Measurements from ENCODE around the gene C5orf22. TPM values are rescaled to one million over a fixed set of nuclear protein-coding genes. Genes with fewer than 3 reads are reported as not detected.
A peak's percentile ranks its signal among the peaks of the same experiment; 100 is the strongest.
"Not testable (repeated sequence)": the region's sequence is repeated elsewhere in the genome, so short reads cannot be mapped to it uniquely, and the experiment has no call there.

The C5orf22 gene
- total RNA-seq, 1 donor from 2014 or later, result 60.8 TPM

DNA sequence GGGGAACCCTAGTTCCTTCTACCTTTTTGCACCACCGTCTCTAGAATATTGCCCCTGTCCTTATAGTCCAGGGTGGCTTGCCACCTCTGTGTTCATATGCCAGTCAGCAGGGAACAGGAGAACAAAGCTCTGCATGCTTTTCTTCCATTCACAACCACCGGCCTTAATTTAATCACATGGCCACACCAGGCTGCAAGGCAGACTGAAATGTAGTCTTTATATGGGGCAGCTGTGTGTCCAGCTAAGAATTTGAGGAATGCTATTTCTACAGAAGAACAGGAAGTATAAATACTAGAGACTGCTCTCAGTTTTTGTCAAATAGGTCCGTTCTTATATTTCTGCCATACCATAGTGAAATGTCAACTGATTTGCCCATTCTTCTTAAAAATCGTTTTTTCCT, 5.8 kb downstream of the C5orf22 start:
- TF ChIP-seq EZH2phosphoT487 (IDR thresholded peaks at IDR 0.05), result no peak
- no peak for TF ChIP-seq EZH2 (IDR thresholded peaks at IDR 0.05)
- no peak for TF ChIP-seq CTCF (IDR thresholded peaks at IDR 0.05)
- Mint-ChIP-seq H3K27ac (peak overlapping the region; percentile 34), H3K27me3 (ENCODE audit: insufficient read depth, low read depth) (no peaks in the 10 kb centered on the region), H3K4me3 (no peak overlapping the region), H3K9me3 (no peaks in the 10 kb centered on the region), H3K4me1 (peaks cover 20% of the 10 kb centered on the region), H3K36me3 (peaks cover 27% of the 10 kb centered on the region)
- Histone ChIP-seq H3K36me3 (peaks cover 44% of the 10 kb centered on the region), H3K27me3 (no peaks in the 10 kb centered on the region), H4K20me1 (ENCODE audit: low read depth) (peaks cover 15% of the 10 kb centered on the region), H3K9ac (no peak overlapping the region), H3K4me2 (no peak overlapping the region), H3K79me2 (ENCODE audit: low read depth) (peaks cover 22% of the 10 kb centered on the region), H3K4me3 (no peak overlapping the region), H3K27ac (peak overlapping the region; percentile 26), H3F3A (ENCODE audit: low read depth) (no peaks in the 10 kb centered on the region), H3K4me1 (peaks cover 8% of the 10 kb centered on the region), H2AFZ (replicated peaks) (no peak overlapping the region), H3K9me3 (ENCODE audit: low read depth) (no peaks in the 10 kb centered on the region)
- DNase-seq (ENCODE audit: low spot score), result no peak

- H3K36me3 Mint-ChIP-seq, result peaks cover 44% of the 10 kb centered on the region
- not testable (repeated sequence) for H3K4me3 ChIP-seq; H3K4me2 ChIP-seq; H4K20me1 ChIP-seq (ENCODE audit: low read depth); H3K4me3 Mint-ChIP-seq; H3K4me1 Mint-ChIP-seq; H3F3A ChIP-seq (ENCODE audit: low read depth); DNase-seq (ENCODE audit: low spot score); H3K27me3 Mint-ChIP-seq (ENCODE audit: insufficient read depth, low read depth); H3K27ac Mint-ChIP-seq; H3K27me3 ChIP-seq; H3K9me3 ChIP-seq (ENCODE audit: low read depth); H3K9ac ChIP-seq; H3K4me1 ChIP-seq; H3K9me3 Mint-ChIP-seq; H3K27ac ChIP-seq; H2AFZ ChIP-seq (replicated peaks); H3K79me2 ChIP-seq (ENCODE audit: low read depth)
- H3K36me3 ChIP-seq, result peaks cover 27% of the 10 kb centered on the region
Observed at GRCh38 chr5:31549114-31549513, 17.0 kb downstream of the C5orf22 start.

DNA sequence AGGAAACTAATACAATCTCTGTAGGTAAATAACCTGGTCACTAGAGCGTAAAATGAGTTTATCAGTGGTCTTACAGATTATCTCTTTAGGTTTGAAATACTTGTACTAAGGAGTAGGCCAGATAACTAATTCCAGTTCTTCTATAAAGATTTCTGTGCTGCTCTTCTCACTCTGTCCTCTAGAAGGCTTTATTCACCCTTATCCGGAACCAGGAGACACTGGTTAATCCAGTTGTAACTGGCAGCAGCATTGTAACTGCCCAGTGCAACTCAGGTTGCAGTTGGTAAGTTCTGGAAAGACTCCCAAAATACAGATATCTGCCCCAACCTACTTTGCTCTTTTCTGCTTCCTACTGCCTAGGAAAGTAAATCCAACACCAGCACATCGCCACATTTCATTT, 19.8 kb downstream of the C5orf22 start:
- Histone ChIP-seq H3F3A (ENCODE audit: low read depth) (peaks cover 6% of the 10 kb centered on the region), H4K20me1 (ENCODE audit: low read depth) (no peaks in the 10 kb centered on the region), H3K4me1 (no peaks in the 10 kb centered on the region), H2AFZ (replicated peaks) (no peak overlapping the region), H3K4me2 (no peak overlapping the region), H3K27ac (no peak overlapping the region), H3K79me2 (ENCODE audit: low read depth) (no peaks in the 10 kb centered on the region), H3K4me3 (no peak overlapping the region), H3K9ac (no peak overlapping the region), H3K9me3 (ENCODE audit: low read depth) (no peaks in the 10 kb centered on the region), H3K36me3 (peaks cover 14% of the 10 kb centered on the region), H3K27me3 (no peaks in the 10 kb centered on the region)
- no peak for DNase-seq (ENCODE audit: low spot score)
- TF ChIP-seq EZH2phosphoT487 (IDR thresholded peaks at IDR 0.05) (no peak), EZH2 (IDR thresholded peaks at IDR 0.05) (no peak), CTCF (IDR thresholded peaks at IDR 0.05) (no peak)
- Mint-ChIP-seq H3K9me3 (no peaks in the 10 kb centered on the region), H3K4me1 (no peaks in the 10 kb centered on the region), H3K36me3 (peaks cover 46% of the 10 kb centered on the region), H3K27ac (no peak overlapping the region), H3K27me3 (ENCODE audit: insufficient read depth, low read depth) (no peaks in the 10 kb centered on the region), H3K4me3 (no peak overlapping the region)

DNA sequence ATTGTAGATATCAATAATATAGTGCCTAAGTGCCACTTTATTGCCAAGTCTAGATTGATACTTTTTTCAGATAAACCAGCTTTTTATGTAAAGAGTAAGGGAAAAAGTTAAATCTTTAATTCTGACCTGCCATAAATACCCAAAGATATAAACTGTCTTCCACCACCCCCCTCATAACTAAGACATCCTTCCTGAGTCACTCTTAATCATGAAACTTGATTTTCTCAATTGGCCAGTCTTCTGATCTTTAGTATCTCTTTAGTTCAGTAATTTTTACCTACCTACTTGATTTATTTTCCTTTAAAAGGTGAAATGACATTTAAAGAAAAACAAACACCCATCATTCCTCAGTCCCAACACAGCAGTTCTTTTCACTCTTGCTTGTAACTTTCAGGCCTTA, 21.8 kb downstream of the C5orf22 start:
- Mint-ChIP-seq H3K27me3 (ENCODE audit: insufficient read depth, low read depth) (no peaks in the 10 kb centered on the region), H3K9me3 (no peaks in the 10 kb centered on the region), H3K4me1 (no peaks in the 10 kb centered on the region), H3K27ac (no peak overlapping the region), H3K4me3 (no peak overlapping the region), H3K36me3 (peaks cover 31% of the 10 kb centered on the region)
- Histone ChIP-seq H3K79me2 (ENCODE audit: low read depth) (no peaks in the 10 kb centered on the region), H3K27me3 (no peaks in the 10 kb centered on the region), H3K9me3 (ENCODE audit: low read depth) (no peaks in the 10 kb centered on the region), H2AFZ (replicated peaks) (no peak overlapping the region), H3K27ac (no peak overlapping the region), H3F3A (ENCODE audit: low read depth) (peaks cover 6% of the 10 kb centered on the region), H4K20me1 (ENCODE audit: low read depth) (no peaks in the 10 kb centered on the region), H3K36me3 (peaks cover 14% of the 10 kb centered on the region), H3K9ac (no peak overlapping the region), H3K4me1 (no peaks in the 10 kb centered on the region), H3K4me3 (no peak overlapping the region), H3K4me2 (no peak overlapping the region)
- no peak for TF ChIP-seq CTCF (IDR thresholded peaks at IDR 0.05)
- TF ChIP-seq EZH2 (IDR thresholded peaks at IDR 0.05), result no peak
- TF ChIP-seq EZH2phosphoT487 (IDR thresholded peaks at IDR 0.05), result no peak
- DNase-seq (ENCODE audit: low spot score), result no peak
